OCI-LY3 (cell line): ENCODE data around the gene SMIM14.
A peak's percentile ranks its signal among the peaks of the same experiment; 100 is the strongest.

Source experiments
- H2AFZ ChIP-seq: fragments of 200-600, 300-600 bp; shearing (Covaris generic); 2 replicates; pipeline ENCODE4 v1.6.0; 2014; ENCODE audit warnings: antibody characterized with exemption, low read depth, low read length
- H3K27ac ChIP-seq: fragments of 200-600, 300-600 bp; sonication (generic); 2 replicates; pipeline ENCODE4 v1.5.1; 2014; ENCODE audit warnings: mild to moderate bottlenecking, low read length, moderate library complexity, mixed read lengths
- H3K27me3 ChIP-seq: fragments of 200-600, 300-600 bp; sonication (generic); 2 replicates; pipeline ENCODE4 v1.6.1; 2014; ENCODE audit warnings: low read depth, low read length, mixed read lengths
- H3K36me3 ChIP-seq: fragments of 200-600, 300-600 bp; sonication (generic); replicated peaks from 2 replicates; pipeline ENCODE3; 2014; ENCODE audit warnings: low read depth, low read length, mixed read lengths
- H3K4me1 ChIP-seq: fragments of 300-600, 200-600 bp; sonication (generic); 2 replicates; pipeline ENCODE4 v1.6.1; 2014; ENCODE audit warnings: low read length, mixed read lengths
- H3K4me2 ChIP-seq: fragments of 200-600, 300-600 bp; sonication (generic); 2 replicates; pipeline ENCODE4 v1.6.1; 2014; ENCODE audit warnings: low read length, mixed read lengths
- H3K4me3 ChIP-seq: fragments of 300-600, 200-600 bp; sonication (generic); 2 replicates; pipeline ENCODE4 v1.5.1; 2014; ENCODE audit warnings: antibody characterized with exemption, mild to moderate bottlenecking, low read length, moderate library complexity
- H3K79me2 ChIP-seq: fragments of 300-600, 200-600 bp; shearing (Covaris generic); 2 replicates; pipeline ENCODE4 v1.6.1; 2014; ENCODE audit warnings: mild to moderate bottlenecking, low read length, mixed read lengths
- H3K9ac ChIP-seq: fragments of 300-600, 200-600 bp; shearing (Covaris generic); 2 replicates; pipeline ENCODE4 v1.6.0; 2014; ENCODE audit warnings: mild to moderate bottlenecking, low read length, moderate library complexity
- H3K9me3 ChIP-seq: fragments of 200-600, 300-600 bp; shearing (Covaris generic); 2 replicates; pipeline ENCODE4 v1.6.1; 2014; ENCODE audit warnings: low read length, mixed read lengths; ENCODE audit not compliant: insufficient read depth
- H4K20me1 ChIP-seq: fragments of 200-600, 300-600 bp; sonication (generic); 2 replicates; pipeline ENCODE4 v1.6.1; 2016; ENCODE audit warnings: low read length, mixed read lengths; ENCODE audit not compliant: insufficient read depth
- EZH2phosphoT487 ChIP-seq: fragments of 200-600 bp; shearing (Covaris generic); IDR thresholded peaks from 2 replicates; pipeline ENCODE4 v1.6.1; 2018; ENCODE audit warnings: antibody characterized with exemption, mixed run types, low read depth
- TF ChIP-seq, protein P1 (sequence below): fragments of 200-600, 300-600 bp; sonication (generic); IDR thresholded peaks from 2 replicates; pipeline ENCODE4 v1.5.1; 2014; ENCODE audit warnings: antibody characterized with exemption, low read length, low read depth

The SMIM14 gene

DNA sequence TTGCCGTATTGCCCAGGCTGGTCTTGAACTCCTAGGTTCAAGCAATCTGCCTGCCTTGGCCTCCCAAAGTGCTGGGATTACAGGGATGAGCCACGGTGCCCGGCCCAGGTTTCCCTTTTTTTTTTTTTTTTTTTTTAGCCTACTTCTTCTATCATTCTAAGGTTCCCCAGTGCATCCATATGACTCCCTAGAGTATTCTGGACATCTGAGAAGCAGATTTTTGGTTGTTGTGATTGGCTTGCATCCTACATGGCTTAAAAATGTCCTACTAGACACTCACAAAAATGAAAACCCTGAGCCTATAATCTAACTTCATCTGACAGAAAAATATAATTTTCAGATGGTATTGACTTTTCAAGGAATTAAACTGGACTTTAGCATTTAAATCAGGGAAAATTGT is 41.7 kb downstream of the SMIM14 start:
- Histone ChIP-seq H3K4me1 (peaks cover 6% of the 10 kb centered on the region; the same call in 1 of the 2 replicates), H3K4me3 (no peak overlapping the region), H3K9me3 (no peaks in the 10 kb centered on the region), H3K27me3 (no peaks in the 10 kb centered on the region), H3K9ac (no peak overlapping the region), H3K4me2 (no peak overlapping the region), H3K79me2 (no peaks in the 10 kb centered on the region), H3K36me3 (no peaks in the 10 kb centered on the region), H4K20me1 (no peaks in the 10 kb centered on the region), H3K27ac (no peak overlapping the region), H2AFZ (no peak overlapping the region)
- TF ChIP-seq, protein P1, sequence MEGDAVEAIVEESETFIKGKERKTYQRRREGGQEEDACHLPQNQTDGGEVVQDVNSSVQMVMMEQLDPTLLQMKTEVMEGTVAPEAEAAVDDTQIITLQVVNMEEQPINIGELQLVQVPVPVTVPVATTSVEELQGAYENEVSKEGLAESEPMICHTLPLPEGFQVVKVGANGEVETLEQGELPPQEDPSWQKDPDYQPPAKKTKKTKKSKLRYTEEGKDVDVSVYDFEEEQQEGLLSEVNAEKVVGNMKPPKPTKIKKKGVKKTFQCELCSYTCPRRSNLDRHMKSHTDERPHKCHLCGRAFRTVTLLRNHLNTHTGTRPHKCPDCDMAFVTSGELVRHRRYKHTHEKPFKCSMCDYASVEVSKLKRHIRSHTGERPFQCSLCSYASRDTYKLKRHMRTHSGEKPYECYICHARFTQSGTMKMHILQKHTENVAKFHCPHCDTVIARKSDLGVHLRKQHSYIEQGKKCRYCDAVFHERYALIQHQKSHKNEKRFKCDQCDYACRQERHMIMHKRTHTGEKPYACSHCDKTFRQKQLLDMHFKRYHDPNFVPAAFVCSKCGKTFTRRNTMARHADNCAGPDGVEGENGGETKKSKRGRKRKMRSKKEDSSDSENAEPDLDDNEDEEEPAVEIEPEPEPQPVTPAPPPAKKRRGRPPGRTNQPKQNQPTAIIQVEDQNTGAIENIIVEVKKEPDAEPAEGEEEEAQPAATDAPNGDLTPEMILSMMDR, result no peak
- TF ChIP-seq EZH2phosphoT487, result no peak

DNA sequence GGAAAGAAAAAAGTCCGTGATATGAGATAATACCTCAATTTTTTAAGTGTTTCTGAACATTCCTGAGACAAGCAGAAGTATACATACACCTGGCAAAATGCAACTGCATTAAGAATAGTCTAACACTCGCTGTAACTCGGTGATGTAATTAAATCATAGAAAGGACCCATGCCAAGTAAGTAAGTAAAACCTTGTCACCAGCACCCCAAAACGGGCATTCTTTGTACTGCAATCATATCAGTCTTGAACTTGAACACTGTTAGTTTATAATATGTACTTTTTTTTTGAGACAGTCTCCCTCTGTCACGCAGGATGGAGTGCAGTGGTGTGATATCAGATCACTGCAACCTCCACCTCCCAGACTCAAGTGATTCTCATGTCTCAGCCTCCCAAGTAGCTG is 47.4 kb downstream of the SMIM14 start:
- Histone ChIP-seq H3K9ac (no peak overlapping the region), H3K4me3 (no peak overlapping the region), H3K27ac (no peak overlapping the region), H3K27me3 (no peaks in the 10 kb centered on the region), H3K4me1 (no peaks in the 10 kb centered on the region), H3K36me3 (no peaks in the 10 kb centered on the region), H3K4me2 (no peak overlapping the region), H3K79me2 (no peaks in the 10 kb centered on the region), H3K9me3 (no peaks in the 10 kb centered on the region), H4K20me1 (no peaks in the 10 kb centered on the region), H2AFZ (no peak overlapping the region)
- TF ChIP-seq EZH2phosphoT487, result no peak
- TF ChIP-seq, protein P1, result peak; percentile 50

DNA sequence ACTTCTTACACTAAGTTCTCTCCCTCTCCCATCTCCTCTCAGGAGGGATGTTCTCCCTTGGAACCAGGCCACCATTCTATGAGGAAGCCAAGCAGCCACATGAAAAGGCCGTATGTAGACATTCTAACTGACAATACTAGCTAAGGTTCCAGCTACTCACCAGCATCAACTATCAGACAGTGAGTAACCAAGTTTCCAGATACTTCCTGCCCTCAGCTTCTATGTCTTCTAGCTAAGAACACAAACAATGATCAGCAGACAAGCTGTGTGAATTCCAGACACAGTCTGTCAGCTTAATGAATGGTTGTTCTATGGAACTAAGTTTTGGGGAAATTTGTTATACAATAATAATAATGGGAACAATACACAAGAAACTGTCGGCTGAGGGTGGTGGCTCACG is 50.8 kb downstream of the SMIM14 start:
- Histone ChIP-seq H3K9me3 (no peaks in the 10 kb centered on the region), H3K9ac (no peak overlapping the region), H3K36me3 (no peaks in the 10 kb centered on the region), H3K27ac (no peak overlapping the region), H3K4me2 (no peak overlapping the region), H3K79me2 (no peaks in the 10 kb centered on the region), H3K4me3 (no peak overlapping the region), H4K20me1 (no peaks in the 10 kb centered on the region), H2AFZ (no peak overlapping the region), H3K27me3 (no peaks in the 10 kb centered on the region), H3K4me1 (no peaks in the 10 kb centered on the region)
- no peak for TF ChIP-seq EZH2phosphoT487
- TF ChIP-seq, protein P1, result no peak

DNA sequence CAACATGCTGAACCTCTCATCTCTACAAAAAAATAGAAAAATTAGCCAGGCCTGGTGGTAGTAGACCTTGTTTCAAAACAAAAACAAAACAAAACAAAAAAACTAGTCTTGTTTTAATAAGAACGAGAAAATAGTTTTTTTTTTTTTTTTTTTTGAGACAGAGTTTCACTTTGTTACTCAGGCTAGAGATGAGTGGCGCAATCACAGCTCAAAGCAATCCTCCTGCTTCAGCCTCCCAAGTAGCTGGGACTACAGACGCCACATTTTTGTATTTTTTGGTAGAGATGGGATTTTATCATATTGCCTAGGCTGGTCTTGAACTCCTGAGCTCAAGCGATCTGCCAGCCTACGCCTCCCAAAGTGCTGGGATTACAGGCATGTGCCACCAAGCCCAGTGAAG is 63.7 kb downstream of the SMIM14 start:
- no peak overlapping the region for H3K27ac ChIP-seq
- no peak overlapping the region for H3K4me2 ChIP-seq
- H3K4me1 ChIP-seq, result no peaks in the 10 kb centered on the region
- H3K79me2 ChIP-seq, result no peaks in the 10 kb centered on the region
- no peaks in the 10 kb centered on the region for H3K36me3 ChIP-seq
- H3K9me3 ChIP-seq, result no peaks in the 10 kb centered on the region
- H3K27me3 ChIP-seq, result no peaks in the 10 kb centered on the region
- TF ChIP-seq, protein P1, result no peak
- no peak for TF ChIP-seq EZH2phosphoT487
- H3K9ac ChIP-seq, result no peak overlapping the region
- H3K4me3 ChIP-seq, result no peak overlapping the region
- no peak overlapping the region for H2AFZ ChIP-seq
- no peaks in the 10 kb centered on the region for H4K20me1 ChIP-seq
